ENCODE results near the gene CLIC6. TPM values are rescaled to one million over a fixed set of nuclear protein-coding genes. Genes with fewer than 3 reads are reported as not detected.
"Not testable (repeated sequence)": the region's sequence is repeated elsewhere in the genome, so short reads cannot be mapped to it uniquely, and the experiment has no call there.

CLIC6 gene
- total RNA-seq, 1 donor from 2014 or later: not detected

GRCh38 chr21:34651642-34652041 lies 17.2 kb upstream of the CLIC6 start:
- DNase-seq (ENCODE audit: low read depth, low spot score): no peak

- no peak for DNase-seq (ENCODE audit: low read depth, low spot score)
These were observed 15.3 kb upstream of the CLIC6 start for GRCh38 chr21:34653522-34653921.

- no peak for DNase-seq (ENCODE audit: low read depth, low spot score)
These were observed 6.9 kb upstream of the CLIC6 start for GRCh38 chr21:34661848-34662247.

- DNase-seq (ENCODE audit: low read depth, low spot score): no peak
These were observed 1.0 kb upstream of the CLIC6 start for GRCh38 chr21:34667761-34668160.

GRCh38 chr21:34669149-34669879 lies 520 bp downstream of the CLIC6 start:
- no peak for DNase-seq (ENCODE audit: low read depth, low spot score)

GRCh38 chr21:34669880-34670219 lies 1.1 kb downstream of the CLIC6 start:
- DNase-seq (ENCODE audit: low read depth, low spot score): not testable (repeated sequence)

GRCh38 chr21:34670220-34670961 lies 1.6 kb downstream of the CLIC6 start:
- no peak for DNase-seq (ENCODE audit: low read depth, low spot score)

- no peak for DNase-seq (ENCODE audit: low read depth, low spot score)
These were observed 2.2 kb downstream of the CLIC6 start for GRCh38 chr21:34670962-34671348.

GRCh38 chr21:34671462-34671861 lies 2.7 kb downstream of the CLIC6 start:
- DNase-seq (ENCODE audit: low read depth, low spot score): no peak

GRCh38 chr21:34671891-34672290 lies 3.1 kb downstream of the CLIC6 start:
- no peak for DNase-seq (ENCODE audit: low read depth, low spot score)

- DNase-seq (ENCODE audit: low read depth, low spot score): no peak
These were observed 4.2 kb downstream of the CLIC6 start for GRCh38 chr21:34673006-34673405.

GRCh38 chr21:34674468-34674867 lies 5.7 kb downstream of the CLIC6 start:
- no peak for DNase-seq (ENCODE audit: low read depth, low spot score)

- no peak for DNase-seq (ENCODE audit: low read depth, low spot score)
These were observed 7.1 kb downstream of the CLIC6 start for GRCh38 chr21:34675871-34676270.

- no peak for DNase-seq (ENCODE audit: low read depth, low spot score)
These were observed 10.3 kb downstream of the CLIC6 start for GRCh38 chr21:34679051-34679450.

GRCh38 chr21:34684174-34684876 lies 15.5 kb downstream of the CLIC6 start:
- no peak for DNase-seq (ENCODE audit: low read depth, low spot score)

GRCh38 chr21:34687065-34687464 lies 18.3 kb downstream of the CLIC6 start:
- no peak for DNase-seq (ENCODE audit: low read depth, low spot score)

- DNase-seq (ENCODE audit: low read depth, low spot score): no peak
These were observed 19.0 kb downstream of the CLIC6 start for GRCh38 chr21:34687745-34688144.

- no peak for DNase-seq (ENCODE audit: low read depth, low spot score)
These were observed 19.4 kb downstream of the CLIC6 start for GRCh38 chr21:34688145-34688544.

GRCh38 chr21:34688715-34689114 lies 19.9 kb downstream of the CLIC6 start:
- no peak for DNase-seq (ENCODE audit: low read depth, low spot score)

- no peak for DNase-seq (ENCODE audit: low read depth, low spot score)
These were observed 21.4 kb downstream of the CLIC6 start for GRCh38 chr21:34690041-34690792.

GRCh38 chr21:34690793-34691175 lies 22.0 kb downstream of the CLIC6 start:
- DNase-seq (ENCODE audit: low read depth, low spot score): no peak
